ENCODE results near the gene RHBDL1. TPM values are rescaled to one million over a fixed set of nuclear protein-coding genes. Genes with fewer than 3 reads are reported as not detected.

RHBDL1 gene
- total and polyA plus RNA-seq, 7 donors: 0.06 to 0.42 (median 0.13) TPM

GRCh38 chr16:705431-706188 is 30.1 kb downstream of the RHBDL1 start, which contains the start of gene FBXL16:
TSS of gene FBXL16 (minus strand) at chr16:705801. CDS start at chr16:697405, 8,396 bp downstream.
- peak within 1 kb of the TSS; percentile 28 for H3K4me3 ChIP-seq

GRCh38 chr16:706189-707061 is 31.0 kb downstream of the RHBDL1 start:
- Histone ChIP-seq H3K36me3 (ENCODE audit: insufficient read depth in 1 of 2, low read depth in 1 of 2) (no peaks in the 10 kb centered on the region), H3K27ac (no peak overlapping the region), H3K27me3 (ENCODE audit: insufficient read depth in 3 of 3, low read length in 2 of 3) (peaks cover 0 to 93% (median 55%) of the 10 kb centered on the region in 3 donors), H3K4me1 (no peaks in the 10 kb centered on the region), H3K4me3 (no peak overlapping the region), H3K9me3 (no peaks in the 10 kb centered on the region)
- WGBS, 3 donors: 3 to 4% (median 4%) methylated on average over 43 to 49 of the region's 49 CpGs
- DNase-seq (no peak), ATAC-seq (no peak)
- TF ChIP-seq, protein P1, sequence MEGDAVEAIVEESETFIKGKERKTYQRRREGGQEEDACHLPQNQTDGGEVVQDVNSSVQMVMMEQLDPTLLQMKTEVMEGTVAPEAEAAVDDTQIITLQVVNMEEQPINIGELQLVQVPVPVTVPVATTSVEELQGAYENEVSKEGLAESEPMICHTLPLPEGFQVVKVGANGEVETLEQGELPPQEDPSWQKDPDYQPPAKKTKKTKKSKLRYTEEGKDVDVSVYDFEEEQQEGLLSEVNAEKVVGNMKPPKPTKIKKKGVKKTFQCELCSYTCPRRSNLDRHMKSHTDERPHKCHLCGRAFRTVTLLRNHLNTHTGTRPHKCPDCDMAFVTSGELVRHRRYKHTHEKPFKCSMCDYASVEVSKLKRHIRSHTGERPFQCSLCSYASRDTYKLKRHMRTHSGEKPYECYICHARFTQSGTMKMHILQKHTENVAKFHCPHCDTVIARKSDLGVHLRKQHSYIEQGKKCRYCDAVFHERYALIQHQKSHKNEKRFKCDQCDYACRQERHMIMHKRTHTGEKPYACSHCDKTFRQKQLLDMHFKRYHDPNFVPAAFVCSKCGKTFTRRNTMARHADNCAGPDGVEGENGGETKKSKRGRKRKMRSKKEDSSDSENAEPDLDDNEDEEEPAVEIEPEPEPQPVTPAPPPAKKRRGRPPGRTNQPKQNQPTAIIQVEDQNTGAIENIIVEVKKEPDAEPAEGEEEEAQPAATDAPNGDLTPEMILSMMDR (IDR thresholded peaks at IDR 0.05): no peak
- intact Hi-C loops (cut with DNase I): no loop called here

More at GRCh38 chr16:705431-706188, 30.1 kb downstream of the RHBDL1 start, which contains the start of gene FBXL16:
- H3K27ac ChIP-seq: no peak within 1 kb of the TSS
- intact Hi-C loops (cut with DNase I): no loop called here
- H3K27me3 ChIP-seq (ENCODE audit: insufficient read depth in 3 of 3, low read length in 2 of 3): peaks cover 0 to 93% (median 59%) of the 10 kb centered on the region in 3 donors
- H3K36me3 ChIP-seq (ENCODE audit: insufficient read depth in 1 of 2, low read depth in 1 of 2): no peaks in the 10 kb centered on the region
- DNase-seq: no peak
- no peak for ATAC-seq
- H3K9me3 ChIP-seq: no peaks in the 10 kb centered on the region
- 1% methylated on average over 37 to 115 of the region's 115 CpGs for WGBS, 3 donors
- TF ChIP-seq, protein P1 (IDR thresholded peaks at IDR 0.05): no peak
- H3K4me1 ChIP-seq: no peaks in the 10 kb centered on the region

GRCh38 chr16:707062-707538 is 31.6 kb downstream of the RHBDL1 start:
- 19 to 27% (median 27%) methylated on average over 11 to 14 of the region's 14 CpGs for WGBS, 3 donors
- Histone ChIP-seq H3K4me1 (no peaks in the 10 kb centered on the region), H3K27me3 (ENCODE audit: insufficient read depth in 3 of 3, low read length in 2 of 3) (peaks cover 0 to 89% (median 51%) of the 10 kb centered on the region in 3 donors), H3K36me3 (ENCODE audit: insufficient read depth in 1 of 2, low read depth in 1 of 2) (no peaks in the 10 kb centered on the region), H3K9me3 (no peaks in the 10 kb centered on the region), H3K27ac (no peak overlapping the region), H3K4me3 (no peak overlapping the region)
- TF ChIP-seq, protein P1 (IDR thresholded peaks at IDR 0.05): no peak
- DNase-seq: no peak
- no peak for ATAC-seq
- intact Hi-C loops (cut with DNase I): no loop called here

- intact Hi-C loops (cut with DNase I): no loop called here
- Histone ChIP-seq H3K27me3 (ENCODE audit: insufficient read depth in 3 of 3, low read length in 2 of 3) (peaks cover 0 to 79% (median 46%) of the 10 kb centered on the region in 3 donors), H3K36me3 (ENCODE audit: insufficient read depth in 1 of 2, low read depth in 1 of 2) (no peaks in the 10 kb centered on the region), H3K27ac (no peak overlapping the region), H3K4me3 (no peak overlapping the region), H3K9me3 (no peaks in the 10 kb centered on the region), H3K4me1 (no peaks in the 10 kb centered on the region)
- DNase-seq (no peak), ATAC-seq (no peak)
- whole genome bisulfite sequencing, 3 donors: 52 to 67% (median 60%) methylated on average over 3 of the region's 3 CpGs
- TF ChIP-seq, protein P1 (IDR thresholded peaks at IDR 0.05): no peak
Measured at GRCh38 chr16:708019-708418, 32.5 kb downstream of the RHBDL1 start.
